Neural crest cell (in vitro differentiated cells): ENCODE measurements around the gene LMLN. TPM values are rescaled to one million over a fixed set of nuclear protein-coding genes. Genes with fewer than 3 reads are reported as not detected.

Experiments
- DNase-seq: peaks from one replicate; pipeline ENCODE4 v3.0.0; 2021; ENCODE audit warnings: low read depth, mixed read lengths, low spot score
- H3K27ac Mint-ChIP-seq: one replicate; pipeline ENCODE4 v1.8.0; 2021; ENCODE audit warnings: mild to moderate bottlenecking, mixed read lengths; ENCODE audit not compliant: unreplicated experiment
- H3K27me3 Mint-ChIP-seq: 2 replicates; pipeline ENCODE4 v1.8.0; 2021; ENCODE audit warnings: low read depth, mild to moderate bottlenecking, mixed read lengths
- H3K36me3 Mint-ChIP-seq: 2 replicates; pipeline ENCODE4 v1.8.0; 2021; ENCODE audit warnings: low read depth, mild to moderate bottlenecking, mixed read lengths
- H3K4me1 Mint-ChIP-seq: 2 replicates; pipeline ENCODE4 v1.8.0; 2021; ENCODE audit warnings: mixed read lengths
- H3K4me3 Mint-ChIP-seq: one replicate; pipeline ENCODE4 v1.8.0; 2021; ENCODE audit warnings: mild to moderate bottlenecking, mixed read lengths
- H3K9me3 Mint-ChIP-seq: 2 replicates; pipeline ENCODE4 v1.8.0; 2021; ENCODE audit warnings: mixed read lengths
- CTCF ChIP-seq: fragments of 200-600 bp; sonication (generic); conservative IDR thresholded peaks from 2 replicates; pipeline ENCODE4 v1.5.0; 2021; ENCODE audit warnings: antibody characterized with exemption, mild to moderate bottlenecking
- total RNA-seq: library from RNA; stranded (reverse); gene quantifications from 2 replicates; pipeline ENCODE4 v1.2.1, GENCODE V29; 2021

The LMLN gene
- total RNA-seq, 1 donor from 2014 or later: 9.6 TPM

GRCh38 chr3:198030125-198030524, 70.1 kb downstream of the LMLN start:
- DNase-seq: no peak
- Mint-ChIP-seq H3K4me3 (no peak overlapping the region), H3K27ac (no peak overlapping the region), H3K9me3 (no peaks in the 10 kb centered on the region), H3K27me3 (peaks cover 3% of the 10 kb centered on the region), H3K36me3 (no peaks in the 10 kb centered on the region), H3K4me1 (peaks cover 48% of the 10 kb centered on the region)
- TF ChIP-seq CTCF: no peak

GRCh38 chr3:198030726-198031125, 70.7 kb downstream of the LMLN start:
- DNase-seq: no peak
- no peak overlapping the region for H3K27ac Mint-ChIP-seq
- H3K9me3 Mint-ChIP-seq: no peaks in the 10 kb centered on the region
- no peak overlapping the region for H3K4me3 Mint-ChIP-seq
- H3K36me3 Mint-ChIP-seq: no peaks in the 10 kb centered on the region
- H3K4me1 Mint-ChIP-seq: peaks cover 48% of the 10 kb centered on the region
- TF ChIP-seq CTCF: no peak
- H3K27me3 Mint-ChIP-seq: peaks cover 3% of the 10 kb centered on the region

GRCh38 chr3:198032039-198032936, 72.3 kb downstream of the LMLN start:
- no peak overlapping the region for H3K27ac Mint-ChIP-seq
- no peaks in the 10 kb centered on the region for H3K9me3 Mint-ChIP-seq
- peaks cover 7% of the 10 kb centered on the region for H3K36me3 Mint-ChIP-seq

GRCh38 chr3:198043119-198043518, 83.1 kb downstream of the LMLN start:
- DNase-seq: no peak
- Mint-ChIP-seq H3K9me3 (peaks cover 2% of the 10 kb centered on the region), H3K27ac (no peak overlapping the region), H3K4me3 (no peak overlapping the region), H3K4me1 (no peaks in the 10 kb centered on the region), H3K27me3 (no peaks in the 10 kb centered on the region), H3K36me3 (peaks cover 14% of the 10 kb centered on the region)
- TF ChIP-seq CTCF: no peak

More at GRCh38 chr3:198032039-198032936, 72.3 kb downstream of the LMLN start:
- Mint-ChIP-seq H3K27me3 (peaks cover 3% of the 10 kb centered on the region), H3K4me1 (peaks cover 39% of the 10 kb centered on the region), H3K4me3 (no peak overlapping the region)
- no peak for TF ChIP-seq CTCF
- DNase-seq: no peak

- no peaks in the 10 kb centered on the region for H3K36me3 Mint-ChIP-seq
- no peak overlapping the region for H3K27ac Mint-ChIP-seq
- H3K4me1 Mint-ChIP-seq: no peaks in the 10 kb centered on the region
- no peak overlapping the region for H3K4me3 Mint-ChIP-seq
- no peak for TF ChIP-seq CTCF
- H3K9me3 Mint-ChIP-seq: no peaks in the 10 kb centered on the region
- H3K27me3 Mint-ChIP-seq: no peaks in the 10 kb centered on the region
- DNase-seq: no peak
Measured at GRCh38 chr3:198046120-198046857, 86.3 kb downstream of the LMLN start.
